Upper lobe of left lung (tissue), 4 donors: ENCODE results near the gene PRSS8.
A peak's percentile ranks its signal among the peaks of the same experiment; 100 is the strongest.

Experiments used
- POLR2A ChIP-seq, 4 donors: fragments of 450-650 bp; IDR thresholded peaks; one replicate each; pipeline ENCODE4 v1.5.1; 2016 to 2017; ENCODE audit warnings: antibody characterized with exemption in 4 of 4, mild to moderate bottlenecking in 2 of 4
- POLR2AphosphoS5 ChIP-seq, 2 donors: sonication (generic); formaldehyde crosslinking; IDR thresholded peaks; one replicate each; pipeline ENCODE4 v1.5.1; 2017; ENCODE audit warnings: antibody characterized with exemption in 2 of 2
- TF ChIP-seq, protein P1 (sequence below), 6 experiments: fragments of 450-650 bp in 4 of 6; fragments of 200-600 bp in 2 of 6; sonication (generic) in 2 of 6; IDR thresholded peaks; one replicate each; pipeline ENCODE4 v1.5.1; 2016 to 2019; ENCODE audit warnings: antibody characterized with exemption in 6 of 6

DNA sequence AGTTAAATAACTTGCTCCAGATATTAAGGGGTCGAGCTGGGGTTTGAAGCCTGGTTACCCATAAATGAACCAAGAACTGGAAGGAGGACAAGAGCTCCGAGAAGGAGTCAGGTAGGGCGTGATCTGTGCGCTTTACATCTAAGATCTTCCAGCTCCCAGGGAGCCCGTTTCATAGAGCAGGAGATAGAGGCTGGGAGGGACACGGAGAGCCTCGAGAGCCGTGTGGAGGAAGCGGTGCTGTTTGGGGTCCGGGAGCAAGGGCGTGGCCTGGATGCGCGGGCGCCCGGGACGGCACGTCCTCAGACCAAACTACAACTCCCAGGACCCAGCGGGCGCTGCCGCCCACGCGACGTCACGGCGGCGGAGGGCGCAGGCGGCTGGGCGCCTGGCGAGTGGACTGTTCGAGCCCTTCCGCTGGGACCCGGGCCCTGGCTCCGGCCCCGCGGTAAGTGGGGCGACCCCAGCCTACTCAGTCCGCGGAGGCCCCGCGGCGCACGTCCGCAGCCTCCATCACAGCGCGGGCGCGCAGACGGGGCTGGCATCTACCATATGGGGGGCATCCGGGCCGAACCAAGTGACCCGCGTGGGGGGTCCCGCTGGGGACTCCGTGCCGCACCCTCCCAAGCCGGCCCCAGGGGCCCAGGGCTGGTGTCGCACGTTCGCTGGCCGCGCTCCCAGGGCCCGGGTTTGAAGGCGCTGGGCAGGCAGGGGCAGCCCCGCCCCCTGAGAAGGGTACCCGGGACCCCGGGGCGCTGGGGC, 27.3 kb downstream of the PRSS8 start, which contains the start of gene BCKDK:
- TF ChIP-seq, protein P1, sequence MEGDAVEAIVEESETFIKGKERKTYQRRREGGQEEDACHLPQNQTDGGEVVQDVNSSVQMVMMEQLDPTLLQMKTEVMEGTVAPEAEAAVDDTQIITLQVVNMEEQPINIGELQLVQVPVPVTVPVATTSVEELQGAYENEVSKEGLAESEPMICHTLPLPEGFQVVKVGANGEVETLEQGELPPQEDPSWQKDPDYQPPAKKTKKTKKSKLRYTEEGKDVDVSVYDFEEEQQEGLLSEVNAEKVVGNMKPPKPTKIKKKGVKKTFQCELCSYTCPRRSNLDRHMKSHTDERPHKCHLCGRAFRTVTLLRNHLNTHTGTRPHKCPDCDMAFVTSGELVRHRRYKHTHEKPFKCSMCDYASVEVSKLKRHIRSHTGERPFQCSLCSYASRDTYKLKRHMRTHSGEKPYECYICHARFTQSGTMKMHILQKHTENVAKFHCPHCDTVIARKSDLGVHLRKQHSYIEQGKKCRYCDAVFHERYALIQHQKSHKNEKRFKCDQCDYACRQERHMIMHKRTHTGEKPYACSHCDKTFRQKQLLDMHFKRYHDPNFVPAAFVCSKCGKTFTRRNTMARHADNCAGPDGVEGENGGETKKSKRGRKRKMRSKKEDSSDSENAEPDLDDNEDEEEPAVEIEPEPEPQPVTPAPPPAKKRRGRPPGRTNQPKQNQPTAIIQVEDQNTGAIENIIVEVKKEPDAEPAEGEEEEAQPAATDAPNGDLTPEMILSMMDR (IDR thresholded peaks at IDR 0.05): no peak
- TF ChIP-seq POLR2A (IDR thresholded peaks at IDR 0.05) (peak in 2 of 4 donors; percentile 12 to 79), POLR2AphosphoS5 (IDR thresholded peaks at IDR 0.05) (peak; percentile 47 to 78)
